GM18511 (cell line): ENCODE data around the gene OR4D9.

Source experiments
- ATAC-seq: cut with Tn5 transposase; IDR thresholded peaks from one replicate; pipeline ENCODE4 v1.9.1; 2021; ENCODE audit warnings: mild to moderate bottlenecking, moderate library complexity; ENCODE audit not compliant: unreplicated experiment

Gene OR4D9

DNA sequence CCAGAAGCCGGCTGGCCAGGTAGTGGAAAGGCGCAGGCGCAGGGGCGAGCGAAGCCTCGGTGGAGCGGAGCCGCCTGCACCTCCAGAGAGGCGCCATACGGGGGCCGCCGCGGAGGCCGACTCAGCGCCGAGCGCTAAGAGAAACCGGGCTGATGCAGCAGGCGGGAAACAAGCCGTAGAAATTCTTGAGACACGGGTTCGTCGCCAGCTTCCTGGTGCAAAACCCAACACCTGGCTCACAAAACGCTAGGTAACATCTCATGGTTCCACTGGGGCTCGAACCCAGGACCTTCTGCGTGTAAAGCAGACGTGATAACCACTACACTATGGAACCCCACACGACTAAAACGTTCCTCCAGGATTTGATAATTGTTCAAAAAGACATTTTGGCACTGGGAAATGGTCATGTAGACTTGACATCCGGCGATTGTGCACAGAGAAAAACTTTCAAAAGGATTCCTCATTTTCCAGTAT is 39.1 kb downstream of the OR4D9 start:
- peak; percentile 92 for ATAC-seq

DNA sequence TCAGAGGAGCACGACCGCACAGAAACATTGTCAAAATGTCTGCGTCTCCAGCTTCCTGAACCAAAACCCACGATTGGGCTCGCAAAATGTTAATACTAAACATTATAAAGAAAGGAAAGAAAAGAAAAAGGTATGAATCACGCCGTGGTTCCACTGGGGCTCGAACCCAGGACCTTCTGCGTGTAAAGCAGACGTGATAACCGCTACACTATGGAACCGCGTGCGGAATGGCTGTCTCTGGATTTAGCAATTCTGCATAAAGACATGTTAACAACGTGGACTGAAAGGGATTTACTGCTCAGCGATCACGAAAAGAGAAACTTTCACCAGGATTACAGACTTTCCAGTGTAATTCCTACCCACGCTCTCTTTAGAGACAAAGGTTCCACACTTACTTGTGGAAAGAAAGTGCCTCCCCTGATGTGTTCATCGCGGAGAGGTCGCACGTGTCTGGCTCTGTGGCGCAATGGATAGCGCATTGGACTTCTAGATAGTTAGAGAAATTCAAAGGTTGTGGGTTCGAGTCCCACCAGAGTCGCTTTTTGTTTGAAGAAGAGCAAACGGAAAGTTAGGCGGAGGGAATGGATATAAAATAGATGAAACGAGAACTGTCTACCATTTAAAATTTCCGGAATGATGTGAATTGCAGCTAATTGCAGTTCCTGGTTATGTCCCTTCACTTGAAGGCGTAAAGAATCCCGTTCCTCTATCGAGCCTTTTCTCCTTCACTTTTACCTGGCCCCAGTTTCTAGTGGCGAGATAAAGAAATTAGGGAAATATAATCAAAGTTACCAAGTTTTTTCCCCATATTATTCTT is 39.7 kb downstream of the OR4D9 start:
- ATAC-seq = peak; percentile 38

DNA sequence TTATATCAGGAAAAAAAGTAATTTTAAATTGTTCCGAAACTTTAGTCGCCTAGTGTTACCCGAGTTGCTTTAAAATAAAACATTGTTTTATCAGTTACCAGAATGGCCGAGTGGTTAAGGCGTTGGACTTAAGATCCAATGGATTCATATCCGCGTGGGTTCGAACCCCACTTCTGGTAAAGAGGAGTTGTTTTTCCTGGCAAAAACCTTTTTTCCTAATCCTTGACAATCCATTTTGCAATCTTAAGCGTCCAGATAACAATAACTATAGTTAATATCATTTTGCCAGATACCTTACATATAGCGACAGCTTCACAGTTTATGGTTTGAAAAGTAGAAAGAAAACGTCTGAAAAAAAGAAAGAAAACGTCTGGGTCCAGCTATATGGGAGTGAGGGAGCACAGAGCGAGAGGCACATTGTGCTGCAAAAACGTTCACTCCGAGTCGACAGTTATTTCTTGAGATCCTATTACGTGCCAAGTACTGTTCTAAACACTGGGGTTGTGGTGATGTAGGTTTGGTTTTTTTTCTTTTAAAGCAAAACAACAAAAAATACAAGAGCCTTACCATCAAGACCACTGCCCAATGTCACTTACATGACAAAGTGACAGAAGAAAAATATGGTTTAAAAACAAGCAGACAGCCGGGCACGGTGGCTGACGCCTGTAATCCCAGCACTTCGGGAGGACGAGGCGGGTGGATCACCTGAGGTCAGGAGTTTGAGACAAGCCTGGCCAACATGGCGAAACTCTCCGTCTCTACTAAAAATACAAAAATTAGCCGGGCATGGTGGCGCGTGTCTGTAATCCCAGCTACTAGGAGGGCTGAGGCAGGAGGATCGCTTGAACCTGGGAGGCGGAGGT is 40.6 kb downstream of the OR4D9 start:
- no peak for ATAC-seq

DNA sequence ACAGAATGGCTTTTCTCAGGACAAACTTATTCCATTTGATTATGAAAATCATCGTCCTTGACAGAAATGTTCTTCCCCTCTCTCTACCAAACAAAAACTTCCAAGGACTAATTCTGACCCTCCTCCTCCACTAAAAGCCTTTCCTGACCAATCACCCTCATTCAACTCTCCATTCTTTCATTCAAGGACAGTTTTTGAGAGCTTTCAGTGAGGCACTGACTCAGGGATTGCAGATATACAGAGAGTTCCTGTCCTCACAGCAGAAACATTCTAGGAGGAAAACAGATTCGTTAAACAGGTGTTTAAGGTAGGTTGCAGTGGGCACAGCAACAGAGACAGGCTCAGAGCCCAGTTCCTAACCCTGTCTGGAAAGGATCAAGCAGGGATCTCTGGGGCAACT is 41.5 kb downstream of the OR4D9 start:
- no peak for ATAC-seq

DNA sequence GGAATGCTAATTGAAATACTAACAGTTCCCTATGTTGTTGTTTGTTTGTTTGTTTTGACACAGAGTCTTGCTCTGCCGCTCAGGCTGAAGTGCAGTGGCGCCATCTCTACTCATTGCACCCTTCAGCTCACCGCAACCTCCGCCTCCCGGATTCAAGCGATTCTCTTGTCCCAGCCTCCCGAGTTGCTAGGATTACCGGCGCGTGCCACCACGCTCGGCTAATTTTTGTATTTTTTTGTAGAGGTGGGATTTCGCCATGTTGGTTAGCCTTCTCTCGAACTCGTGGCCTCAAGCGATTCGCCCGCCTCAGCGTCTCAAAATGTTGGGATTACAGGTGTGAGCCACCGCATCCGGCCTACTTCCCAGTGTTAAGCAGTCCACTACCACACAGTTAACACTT is 42.0 kb downstream of the OR4D9 start:
- ATAC-seq = no peak

DNA sequence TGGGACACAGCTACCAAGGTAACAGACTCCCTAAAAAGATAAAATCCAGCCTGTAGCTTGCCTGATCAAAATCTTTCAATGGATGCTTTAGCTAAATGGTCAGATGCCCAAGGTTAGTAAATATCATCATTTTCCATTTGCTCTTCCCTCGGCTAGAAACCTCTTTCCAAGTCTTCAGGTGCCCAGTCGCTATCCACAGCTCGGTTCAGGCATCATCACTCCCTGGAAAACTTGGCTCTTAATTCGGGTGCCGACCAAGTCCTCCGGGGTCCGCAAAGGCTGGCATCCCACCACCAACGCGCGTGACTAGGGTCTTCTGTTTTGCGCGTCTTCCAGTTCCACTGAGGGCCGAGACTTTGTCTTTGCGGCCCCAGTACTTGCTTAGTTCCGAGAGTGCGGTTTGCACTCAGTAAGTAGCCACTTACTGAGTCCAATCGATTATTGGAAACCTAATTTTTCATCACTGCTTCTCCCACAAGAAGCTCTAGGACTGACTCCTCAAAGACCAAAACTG is 44.3 kb downstream of the OR4D9 start:
- ATAC-seq = no peak

DNA sequence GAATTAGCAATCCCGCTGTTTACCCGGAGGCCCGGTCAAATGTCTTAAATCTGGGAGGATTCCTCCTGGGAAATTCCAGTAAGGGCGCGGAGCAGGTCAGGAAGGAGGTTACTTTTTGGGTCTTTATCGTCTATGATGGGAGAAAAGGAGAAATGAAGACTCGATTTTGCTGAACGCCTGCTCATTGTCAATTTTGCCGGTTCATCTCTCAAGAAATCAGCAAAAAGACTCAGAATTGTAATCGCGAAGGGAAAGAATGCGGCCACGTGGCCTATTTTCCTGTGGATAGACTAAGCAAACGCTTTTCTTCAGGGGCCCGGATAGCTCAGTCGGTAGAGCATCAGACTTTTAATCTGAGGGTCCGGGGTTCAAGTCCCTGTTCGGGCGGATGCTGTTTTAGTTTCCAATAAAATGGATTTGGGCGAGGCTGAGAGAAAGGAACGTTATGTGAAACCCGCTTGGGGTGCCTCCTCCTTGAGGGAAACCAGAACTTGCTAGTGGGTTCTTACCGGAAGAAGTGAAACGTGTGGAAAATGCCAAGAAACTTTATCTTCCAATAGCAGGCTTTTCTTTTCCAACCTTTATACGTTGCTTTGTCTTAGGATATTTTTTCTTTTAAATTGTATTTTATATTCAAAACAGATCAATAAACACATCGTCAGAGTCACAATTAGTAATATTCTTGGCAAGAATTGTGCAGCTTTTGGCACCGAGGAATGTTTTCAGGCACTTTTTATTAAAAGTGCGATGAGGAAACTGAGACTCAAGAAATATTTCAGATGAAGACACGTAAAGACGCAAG is 45.0 kb downstream of the OR4D9 start:
- ATAC-seq = peak; percentile 28

DNA sequence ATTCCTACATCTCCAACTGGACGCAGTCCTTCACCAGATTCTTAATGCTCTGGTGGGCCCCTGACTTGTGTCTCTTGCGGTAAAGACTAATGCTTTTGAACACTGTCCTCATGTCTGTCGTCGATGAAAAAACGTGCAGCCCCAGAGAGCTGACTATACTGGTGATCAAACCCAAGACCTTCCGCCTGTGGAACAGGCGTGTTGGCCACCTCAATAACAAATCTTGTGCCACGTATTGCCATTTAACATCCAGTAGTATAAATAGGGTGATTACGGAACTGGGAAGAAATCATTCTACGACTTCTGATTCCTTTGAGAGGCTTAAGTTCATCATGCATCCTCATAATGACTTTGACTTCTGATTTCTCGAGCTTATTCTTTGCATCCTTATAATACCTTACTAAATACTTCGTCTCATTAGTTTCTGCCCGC is 45.6 kb downstream of the OR4D9 start:
- ATAC-seq = peak; percentile 6

DNA sequence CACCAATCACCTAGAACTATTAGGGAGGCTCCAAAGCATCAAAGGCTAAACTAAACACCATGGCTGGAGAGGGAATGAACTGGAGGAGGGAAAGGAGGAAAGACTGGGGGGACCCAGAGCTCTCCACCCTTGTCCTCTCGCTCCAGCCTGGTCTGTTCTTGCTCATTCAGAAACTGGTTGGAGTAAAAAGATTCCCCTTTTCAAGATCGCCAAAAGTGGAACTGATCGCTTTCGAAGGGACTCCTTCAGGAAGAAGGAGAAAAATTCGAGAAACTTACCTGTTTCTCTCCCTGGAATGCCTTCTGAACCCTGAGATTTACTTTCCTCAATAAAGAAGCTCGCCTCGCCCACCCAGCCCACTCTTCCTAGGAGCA is 46.9 kb downstream of the OR4D9 start:
- no peak for ATAC-seq

DNA sequence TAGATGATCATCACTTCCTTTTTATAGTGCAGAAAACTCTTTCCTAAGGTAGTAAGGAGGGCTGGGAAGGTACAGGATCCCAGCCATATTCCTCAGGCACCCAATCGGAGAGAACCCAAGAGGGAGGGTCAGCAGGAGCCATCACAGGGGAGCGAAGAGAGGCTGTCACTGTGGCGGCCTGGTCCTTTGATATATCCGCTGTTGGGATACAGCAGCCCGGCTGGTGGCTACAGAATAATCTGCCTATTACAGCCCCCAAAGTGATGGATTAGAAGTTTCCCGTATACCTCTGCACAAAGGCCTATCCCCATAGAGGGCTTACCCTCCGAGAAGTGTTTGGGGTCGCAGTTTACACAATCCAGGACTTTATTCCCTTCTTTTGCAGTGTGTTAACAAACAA is 48.5 kb downstream of the OR4D9 start:
- peak; percentile 3 for ATAC-seq

DNA sequence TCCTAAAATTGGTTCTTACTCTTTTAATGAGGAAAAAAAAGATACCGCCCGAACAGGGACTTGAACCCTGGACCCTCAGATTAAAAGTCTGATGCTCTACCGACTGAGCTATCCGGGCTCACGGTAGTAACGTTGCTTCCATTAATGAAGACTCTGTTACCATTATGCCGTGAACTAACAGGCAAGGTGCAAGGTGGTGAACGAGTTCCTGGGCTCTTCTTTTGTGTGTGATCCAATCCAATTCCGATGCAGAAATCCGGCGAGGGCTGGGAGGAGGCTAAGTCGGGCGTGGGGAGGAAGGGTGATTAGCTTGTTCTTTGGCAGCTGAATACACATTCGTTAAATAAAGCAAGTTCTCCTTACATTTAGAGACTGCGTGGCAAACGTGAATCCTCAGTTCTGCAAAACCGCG is 49.0 kb downstream of the OR4D9 start:
- peak; percentile 53 for ATAC-seq

DNA sequence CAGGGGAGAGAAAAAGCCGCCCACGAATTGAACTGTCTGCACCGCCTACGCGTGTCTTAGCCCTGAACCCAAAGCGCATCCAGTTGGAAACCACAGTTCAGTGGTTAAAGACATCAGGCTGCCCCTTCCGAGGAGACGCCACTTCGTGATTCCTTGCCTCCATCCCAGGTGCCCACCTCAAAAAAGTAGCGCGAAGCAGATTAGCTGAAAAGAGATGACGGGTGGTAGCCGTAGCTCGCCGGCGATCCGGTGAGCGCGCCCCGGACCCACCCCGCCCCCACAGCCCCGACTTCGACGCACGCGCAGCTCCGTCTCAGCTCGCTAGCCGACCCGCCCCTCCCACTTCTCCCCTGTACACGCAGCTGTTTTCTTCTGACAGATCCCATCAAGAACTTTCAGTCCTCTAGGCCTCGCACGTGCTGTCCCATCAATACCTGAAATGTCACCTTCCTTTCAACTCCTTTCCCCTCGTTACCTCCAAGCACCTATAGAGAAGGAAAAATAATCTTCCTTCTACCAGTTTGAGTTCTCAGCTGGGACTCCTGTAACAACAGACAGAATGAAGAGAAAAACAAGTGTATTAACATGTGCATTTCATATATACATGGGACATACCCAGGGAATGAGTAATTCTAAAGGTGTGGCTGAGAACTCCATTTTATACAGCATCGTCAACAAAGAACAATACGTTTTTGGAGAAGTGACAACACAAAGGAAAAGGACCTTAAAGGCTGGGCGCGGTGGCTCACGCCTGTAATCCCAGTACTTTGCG is 49.5 kb downstream of the OR4D9 start:
- ATAC-seq = peak; percentile 47

DNA sequence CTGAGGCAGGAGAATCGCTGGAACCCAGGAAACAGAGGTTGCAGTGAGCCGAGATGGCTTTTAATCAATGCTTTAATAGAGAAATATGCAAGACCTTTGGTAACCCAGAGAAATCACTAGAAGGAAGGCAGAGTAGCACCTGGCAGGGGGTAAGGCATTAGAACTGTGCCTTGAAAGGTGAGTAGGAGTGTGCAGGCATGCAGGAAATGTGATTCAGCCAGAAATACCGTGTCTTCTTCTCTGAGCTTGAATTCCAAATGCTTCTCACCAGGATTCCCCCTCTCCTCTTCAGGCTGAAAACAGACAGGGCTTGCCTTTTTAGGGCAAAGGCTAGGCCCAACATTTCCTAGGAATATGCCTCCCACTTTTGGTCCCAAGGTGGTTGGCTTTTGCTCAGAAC is 51.0 kb downstream of the OR4D9 start:
- no peak for ATAC-seq
